Fibroblast of lung (primary cell): Measurements from ENCODE around the gene ANKRD65. TPM values are rescaled to one million over a fixed set of nuclear protein-coding genes. Genes with fewer than 3 reads are reported as not detected.
"Not testable (repeated sequence)": the region's sequence is repeated elsewhere in the genome, so short reads cannot be mapped to it uniquely, and the experiment has no call there.

Experiments used
- DNase-seq, 2 donors: peaks; one replicate each; pipeline versions ENCODE4 v3.0.0 to v3.0.0-alpha.2; 2010; ENCODE audit warnings: low read depth in 2 of 2
- H2AFZ ChIP-seq: 2 replicates; pipeline ENCODE4 v1.5.1; 2012; ENCODE audit warnings: low read length, control low read depth, inconsistent platforms
- H3K27ac ChIP-seq: 2 replicates; pipeline ENCODE4 v1.5.1; 2011; ENCODE audit warnings: low read length, control low read depth; ENCODE audit not compliant: insufficient read depth
- H3K27me3 ChIP-seq: 2 replicates; pipeline ENCODE4 v1.5.1; 2011; ENCODE audit warnings: mild to moderate bottlenecking, low read length; ENCODE audit not compliant: control insufficient read depth, insufficient read depth
- H3K36me3 ChIP-seq: 2 replicates; pipeline ENCODE4 v1.5.1; 2011; ENCODE audit warnings: low read length; ENCODE audit not compliant: control insufficient read depth, insufficient read depth
- H3K4me1 ChIP-seq: 2 replicates; pipeline ENCODE4 v1.5.1; 2011; ENCODE audit warnings: low read length; ENCODE audit not compliant: control insufficient read depth, insufficient read depth; ENCODE audit errors: extremely low read depth
- H3K4me2 ChIP-seq: 2 replicates; pipeline ENCODE4 v1.5.1; 2011; ENCODE audit warnings: low read length, control low read depth; ENCODE audit not compliant: insufficient read depth; ENCODE audit errors: extremely low read depth
- H3K4me3 ChIP-seq, 4 experiments: fragments of 200-600 bp in 1 of 4; sonication (generic) in 1 of 4; replicated peaks in 1 of 4; 2 replicates each; pipeline ENCODE4 v1.5.1; 2011 to 2016; ENCODE audit warnings: low read length in 4 of 4, low read depth in 3 of 4, mild to moderate bottlenecking in 3 of 4, control low read depth in 2 of 4, inconsistent platforms in 1 of 4, mixed read lengths in 1 of 4; ENCODE audit not compliant: insufficient read depth in 1 of 4; ENCODE audit errors: control extremely low read depth in 1 of 4
- H3K79me2 ChIP-seq: 2 replicates; pipeline ENCODE4 v1.5.1; 2012; ENCODE audit warnings: mild to moderate bottlenecking, low read length, inconsistent platforms; ENCODE audit not compliant: control insufficient read depth, insufficient read depth
- H3K9ac ChIP-seq: 2 replicates; pipeline ENCODE4 v1.5.1; 2011; ENCODE audit warnings: mild to moderate bottlenecking, low read length, control low read depth; ENCODE audit not compliant: insufficient read depth
- H3K9me3 ChIP-seq: 2 replicates; pipeline ENCODE4 v1.5.1; 2012; ENCODE audit warnings: low read depth, low read length; ENCODE audit not compliant: control insufficient read depth, insufficient read depth
- H4K20me1 ChIP-seq: 2 replicates; pipeline ENCODE4 v1.5.1; 2011; ENCODE audit warnings: low read length; ENCODE audit not compliant: control insufficient read depth, insufficient read depth; ENCODE audit errors: extremely low read depth
- CTCF ChIP-seq, 2 donors: IDR thresholded peaks in 1 of 2; conservative IDR thresholded peaks in 1 of 2; 1 replicate in 1 of 2; 2 replicates in 1 of 2; pipeline ENCODE4 v1.5.1; 2011 to 2012; ENCODE audit warnings: low read length in 2 of 2, control low read depth in 1 of 2, inconsistent platforms in 1 of 2, low read depth in 1 of 2, mild to moderate bottlenecking in 1 of 2
- EZH2 ChIP-seq: IDR thresholded peaks from 2 replicates; pipeline ENCODE4 v1.5.1; 2012; ENCODE audit warnings: low read length, control low read depth, mild to moderate bottlenecking; ENCODE audit errors: missing control alignments
- polyA plus RNA-seq, 2 donors: library from polyadenylated mRNA; depleted of rRNA in 1 of 2; stranded (reverse) in 1 of 2; unstranded in 1 of 2; fragments of >200 nt; gene quantifications; 2 replicates each; pipeline ENCODE4 v1.2.1, GENCODE V29; 2011 to 2012; ENCODE audit warnings: missing spikeins in 1 of 2
- total RNA-seq: library from RNA; depleted of rRNA; stranded (reverse); fragments of >200 nt; gene quantifications from 2 replicates; pipeline ENCODE4 v1.2.1, GENCODE V29; 2014

ANKRD65 gene
- total and polyA plus RNA-seq, 2 donors (not counting 1 experiment from before 2014, with no cell fraction given) = 0.84 to 2.0 TPM

- H3K27me3 ChIP-seq, H4K20me1 ChIP-seq, H3K4me1 ChIP-seq: not testable (repeated sequence)
These were observed 38.1 kb upstream of the ANKRD65 start for GRCh38 chr1:1459156-1459555.

GRCh38 chr1:1456683-1457255 is 35.7 kb upstream of the ANKRD65 start:
- not testable (repeated sequence) for H4K20me1 ChIP-seq, H3K36me3 ChIP-seq, H3K4me1 ChIP-seq, H3K79me2 ChIP-seq, H2AFZ ChIP-seq, H3K27me3 ChIP-seq, H3K9ac ChIP-seq, H3K4me2 ChIP-seq, H3K27ac ChIP-seq, H3K4me3 ChIP-seq, H3K9me3 ChIP-seq, DNase-seq

More at GRCh38 chr1:1459156-1459555, 38.1 kb upstream of the ANKRD65 start:
- not testable (repeated sequence) for DNase-seq, H2AFZ ChIP-seq, H3K36me3 ChIP-seq, H3K9me3 ChIP-seq, H3K4me3 ChIP-seq, H3K4me2 ChIP-seq, H3K79me2 ChIP-seq, H3K27ac ChIP-seq, H3K9ac ChIP-seq

GRCh38 chr1:1455934-1456333 is 34.9 kb upstream of the ANKRD65 start:
- H3K4me2 ChIP-seq, DNase-seq, H3K27ac ChIP-seq, H3K79me2 ChIP-seq, H4K20me1 ChIP-seq, H2AFZ ChIP-seq, H3K9me3 ChIP-seq, H3K9ac ChIP-seq, H3K4me1 ChIP-seq, H3K36me3 ChIP-seq, H3K4me3 ChIP-seq, H3K27me3 ChIP-seq: not testable (repeated sequence)

GRCh38 chr1:1455366-1455884 is 34.3 kb upstream of the ANKRD65 start:
- H2AFZ ChIP-seq = no peak overlapping the region
- H3K4me2 ChIP-seq = no peak overlapping the region
- H3K79me2 ChIP-seq = no peaks in the 10 kb centered on the region
- H3K4me1 ChIP-seq = no peaks in the 10 kb centered on the region
- H3K36me3 ChIP-seq = no peaks in the 10 kb centered on the region
- TF ChIP-seq CTCF (conservative IDR thresholded peaks at IDR 0.05 in 1 of 2, IDR thresholded peaks at IDR 0.05 in 1 of 2; ENCODE audit: low read depth in 1 of 2, low read length in 2 of 2) (no peak), EZH2 (no peak)
- H3K27me3 ChIP-seq = no peaks in the 10 kb centered on the region
- no peaks in the 10 kb centered on the region for H4K20me1 ChIP-seq
- H3K9me3 ChIP-seq = no peaks in the 10 kb centered on the region
- no peak for DNase-seq
- no peak overlapping the region for H3K9ac ChIP-seq
- H3K4me3 ChIP-seq = no peak overlapping the region
- H3K27ac ChIP-seq = no peak overlapping the region

- H3K9ac ChIP-seq, H3K9me3 ChIP-seq, H3K27ac ChIP-seq, H3K79me2 ChIP-seq, H3K36me3 ChIP-seq, H3K4me1 ChIP-seq, H3K27me3 ChIP-seq, H3K4me3 ChIP-seq, DNase-seq, H3K4me2 ChIP-seq, H2AFZ ChIP-seq, H4K20me1 ChIP-seq: not testable (repeated sequence)
These were observed 33.4 kb upstream of the ANKRD65 start for GRCh38 chr1:1454286-1455056.
